ENCODE results near the gene VDR.
"Not testable (repeated sequence)": the region's sequence is repeated elsewhere in the genome, so short reads cannot be mapped to it uniquely, and the experiment has no call there.

The VDR gene

GRCh38 chr12:47818467-47819137 is 86.2 kb downstream of the VDR start:
- TF ChIP-seq, protein P1, sequence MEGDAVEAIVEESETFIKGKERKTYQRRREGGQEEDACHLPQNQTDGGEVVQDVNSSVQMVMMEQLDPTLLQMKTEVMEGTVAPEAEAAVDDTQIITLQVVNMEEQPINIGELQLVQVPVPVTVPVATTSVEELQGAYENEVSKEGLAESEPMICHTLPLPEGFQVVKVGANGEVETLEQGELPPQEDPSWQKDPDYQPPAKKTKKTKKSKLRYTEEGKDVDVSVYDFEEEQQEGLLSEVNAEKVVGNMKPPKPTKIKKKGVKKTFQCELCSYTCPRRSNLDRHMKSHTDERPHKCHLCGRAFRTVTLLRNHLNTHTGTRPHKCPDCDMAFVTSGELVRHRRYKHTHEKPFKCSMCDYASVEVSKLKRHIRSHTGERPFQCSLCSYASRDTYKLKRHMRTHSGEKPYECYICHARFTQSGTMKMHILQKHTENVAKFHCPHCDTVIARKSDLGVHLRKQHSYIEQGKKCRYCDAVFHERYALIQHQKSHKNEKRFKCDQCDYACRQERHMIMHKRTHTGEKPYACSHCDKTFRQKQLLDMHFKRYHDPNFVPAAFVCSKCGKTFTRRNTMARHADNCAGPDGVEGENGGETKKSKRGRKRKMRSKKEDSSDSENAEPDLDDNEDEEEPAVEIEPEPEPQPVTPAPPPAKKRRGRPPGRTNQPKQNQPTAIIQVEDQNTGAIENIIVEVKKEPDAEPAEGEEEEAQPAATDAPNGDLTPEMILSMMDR (IDR thresholded peaks at IDR 0.05; ENCODE audit: low read depth, low read length): no peak
- peak; percentile 32 for DNase-seq (ENCODE audit: low read depth, low spot score)
- in situ Hi-C loops (cut with HindIII; ENCODE audit: low sequenced_read_pairs): no loop called here
- peak overlapping the region; percentile 71 for H3K4me3 ChIP-seq (ENCODE audit: low read depth, low read length)

DNA sequence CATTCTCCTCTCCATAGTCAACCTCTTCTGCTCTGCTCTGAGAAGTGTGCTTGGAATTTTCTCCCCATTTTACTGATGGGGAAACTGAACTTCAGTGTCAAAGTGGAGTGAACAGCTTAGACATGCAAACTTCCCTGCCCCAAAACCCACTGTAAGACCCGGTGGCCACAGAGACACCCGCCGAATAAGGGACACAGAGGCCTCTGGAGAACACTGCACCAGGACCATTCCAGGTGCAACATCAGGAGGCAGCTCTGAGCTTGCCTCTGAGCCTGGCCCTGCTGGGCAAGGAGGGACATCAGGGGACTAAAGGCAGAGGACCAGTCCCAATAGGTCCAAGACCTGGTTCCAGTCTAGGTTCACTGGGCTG is 86.8 kb downstream of the VDR start:
- TF ChIP-seq, protein P1 (IDR thresholded peaks at IDR 0.05; ENCODE audit: low read depth, low read length): no peak
- H3K4me3 ChIP-seq (ENCODE audit: low read depth, low read length): peak overlapping the region; percentile 71
- DNase-seq (ENCODE audit: low read depth, low spot score): no peak
- in situ Hi-C loops (cut with HindIII; ENCODE audit: low sequenced_read_pairs): no loop called here

GRCh38 chr12:47817272-47818006 is 87.4 kb downstream of the VDR start:
- H3K4me3 ChIP-seq (ENCODE audit: low read depth, low read length): peak overlapping the region; percentile 71
- TF ChIP-seq, protein P1 (IDR thresholded peaks at IDR 0.05; ENCODE audit: low read depth, low read length): peak; percentile 41
- no peak for DNase-seq (ENCODE audit: low read depth, low spot score)
- in situ Hi-C loops (cut with HindIII; ENCODE audit: low sequenced_read_pairs): no loop called here

DNA sequence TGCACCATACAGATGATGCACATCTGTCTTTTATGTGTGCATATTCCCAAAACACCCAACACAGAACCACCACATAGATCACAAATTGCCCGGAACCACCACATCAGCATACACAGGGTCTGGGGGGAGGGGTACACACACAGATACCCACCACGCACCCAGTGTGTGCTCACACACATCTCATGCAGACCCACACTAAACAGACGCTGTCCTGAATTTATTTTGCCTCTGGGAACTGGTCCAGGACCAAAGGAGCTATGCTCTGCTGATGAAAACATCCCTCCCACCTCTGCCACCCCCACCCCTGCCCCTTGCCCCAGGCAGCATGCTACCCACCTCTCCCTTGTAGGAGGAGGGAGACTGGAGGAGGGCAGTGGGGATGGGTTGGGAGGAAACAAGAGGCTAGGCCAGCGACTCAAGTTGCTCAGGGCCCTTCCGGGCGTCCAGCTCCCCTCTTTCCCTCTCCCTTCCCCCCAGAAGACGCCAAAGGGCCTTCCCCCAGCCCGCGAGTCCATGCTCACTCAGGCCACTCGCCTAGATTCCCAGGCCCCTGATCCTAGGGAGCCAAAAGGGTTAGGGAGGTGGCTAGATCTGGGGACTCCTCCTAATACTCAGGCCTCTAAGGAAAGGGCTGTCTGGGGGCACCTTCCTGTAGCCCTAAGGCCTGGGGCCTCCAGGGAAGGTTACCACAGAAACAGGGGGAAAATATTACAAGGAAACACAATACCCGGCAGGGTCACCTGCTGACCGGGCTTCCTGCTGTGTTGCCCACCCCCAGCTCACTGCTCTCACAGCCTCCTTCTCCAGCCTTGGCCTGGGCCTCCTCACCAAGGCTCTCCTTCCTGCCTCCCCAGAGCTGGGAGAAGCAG is 88.2 kb downstream of the VDR start:
- in situ Hi-C loops (cut with HindIII; ENCODE audit: low sequenced_read_pairs): no loop called here

DNA sequence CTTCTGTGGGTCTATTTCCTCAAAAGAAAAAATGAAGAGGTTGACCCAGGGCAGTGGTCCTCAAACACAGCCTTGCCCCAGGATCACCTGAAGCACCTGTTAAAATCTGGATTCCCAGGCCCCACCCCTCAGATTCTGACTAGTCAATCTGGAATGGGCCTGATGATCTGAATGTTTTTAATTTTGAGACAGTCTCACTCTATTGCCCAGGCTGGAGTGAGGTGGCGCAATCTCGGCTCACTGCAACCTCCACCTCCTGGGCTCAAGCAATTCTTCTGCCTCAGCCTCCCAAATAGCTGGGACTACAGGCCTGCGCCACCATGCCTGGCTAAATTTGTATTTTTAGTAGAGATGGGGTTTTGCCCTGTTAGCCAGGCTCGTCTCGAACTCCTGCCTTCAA is 89.3 kb downstream of the VDR start:
- in situ Hi-C loops (cut with HindIII; ENCODE audit: low sequenced_read_pairs); H3K4me3 ChIP-seq (ENCODE audit: low read depth, low read length); DNase-seq (ENCODE audit: low read depth, low spot score): not testable (repeated sequence)

More for the DNA sequence above, 88.2 kb downstream of the VDR start:
- TF ChIP-seq, protein P1 (IDR thresholded peaks at IDR 0.05; ENCODE audit: low read depth, low read length): no peak
- no peak for DNase-seq (ENCODE audit: low read depth, low spot score)
- H3K4me3 ChIP-seq (ENCODE audit: low read depth, low read length): peak overlapping the region; percentile 71

- in situ Hi-C loops (cut with HindIII; ENCODE audit: low sequenced_read_pairs): no loop called here
- DNase-seq (ENCODE audit: low read depth, low spot score): no peak
- TF ChIP-seq, protein P1 (IDR thresholded peaks at IDR 0.05; ENCODE audit: low read depth, low read length): no peak
- no peak overlapping the region for H3K4me3 ChIP-seq (ENCODE audit: low read depth, low read length)
Measured at GRCh38 chr12:47814539-47815170, 90.1 kb downstream of the VDR start.
